Measurements from ENCODE around the gene RAB31. TPM values are rescaled to one million over a fixed set of nuclear protein-coding genes. Genes with fewer than 3 reads are reported as not detected.

Gene RAB31
- total and polyA plus RNA-seq, 8 donors, result 1.4 to 28.2 (median 4.5) TPM

- DNase-seq (peak; percentile 66 to 94 (median 84)), FAIRE-seq (no peak), ATAC-seq (peak; percentile 92 to 99 (median 97))
- 16 to 19% methylated on average over 18 of the region's 18 CpGs for WGBS, 2 donors
- H3K27ac ChIP-seq, result peak overlapping the region in 2 of 4 donors; percentile 30 to 40
- no peaks in the 10 kb centered on the region for H3K27me3 ChIP-seq
- no peaks in the 10 kb centered on the region for H3K4me1 ChIP-seq
- no peaks in the 10 kb centered on the region for H3K9me3 ChIP-seq
- H3K36me3 ChIP-seq, result no peaks in the 10 kb centered on the region
- intact Hi-C loops (cut with DNase I), result no loop called here
- peak; percentile 93 to 99 (median 96) for TF ChIP-seq CTCF (IDR thresholded peaks at IDR 0.05)
- H3K4me3 ChIP-seq, result no peak overlapping the region
Observed at GRCh38 chr18:9771261-9771976, 63.3 kb downstream of the RAB31 start.

GRCh38 chr18:9771977-9772660 lies 64.0 kb downstream of the RAB31 start:
- DNase-seq (no peak), ATAC-seq (peak in 2 of 4 donors; percentile 37 to 41), FAIRE-seq (no peak)
- Histone ChIP-seq H3K36me3 (no peaks in the 10 kb centered on the region), H3K27ac (peak overlapping the region in 2 of 4 donors; percentile 30 to 40), H3K9me3 (no peaks in the 10 kb centered on the region), H3K27me3 (no peaks in the 10 kb centered on the region), H3K4me3 (no peak overlapping the region), H3K4me1 (no peaks in the 10 kb centered on the region)
- no peak for TF ChIP-seq CTCF (IDR thresholded peaks at IDR 0.05)
- 69 to 73% methylated on average over 13 to 14 of the region's 14 CpGs for WGBS, 2 donors
- intact Hi-C loops (cut with DNase I), result no loop called here

GRCh38 chr18:9772847-9773677 lies 65.0 kb downstream of the RAB31 start:
- Histone ChIP-seq H3K9me3 (no peaks in the 10 kb centered on the region), H3K27me3 (no peaks in the 10 kb centered on the region), H3K4me1 (no peaks in the 10 kb centered on the region), H3K4me3 (no peak overlapping the region), H3K27ac (no peak overlapping the region), H3K36me3 (no peaks in the 10 kb centered on the region)
- no peak for FAIRE-seq
- no peak for ATAC-seq
- 75 to 78% methylated on average over 13 of the region's 13 CpGs for WGBS, 2 donors
- no peak for DNase-seq
- intact Hi-C loops (cut with DNase I), result no loop called here
- TF ChIP-seq CTCF (IDR thresholded peaks at IDR 0.05), result no peak

- DNase-seq (no peak), FAIRE-seq (no peak), ATAC-seq (no peak)
- no peaks in the 10 kb centered on the region for H3K9me3 ChIP-seq
- no peaks in the 10 kb centered on the region for H3K27me3 ChIP-seq
- H3K4me3 ChIP-seq, result no peak overlapping the region
- no peaks in the 10 kb centered on the region for H3K4me1 ChIP-seq
- H3K36me3 ChIP-seq, result no peaks in the 10 kb centered on the region
- intact Hi-C loops (cut with DNase I), result no loop called here
- no peak overlapping the region for H3K27ac ChIP-seq
- TF ChIP-seq CTCF (IDR thresholded peaks at IDR 0.05), result no peak
- 87 to 92% methylated on average over 5 of the region's 5 CpGs for WGBS, 2 donors
Observed at GRCh38 chr18:9774150-9774549, 66.0 kb downstream of the RAB31 start.

All from pancreas (tissue), 10 donors.